ENCODE data around the gene OLFML2A. TPM values are rescaled to one million over a fixed set of nuclear protein-coding genes. Genes with fewer than 3 reads are reported as not detected.

OLFML2A gene
- total RNA-seq, 1 donor from 2014 or later, result 469 TPM

DNA sequence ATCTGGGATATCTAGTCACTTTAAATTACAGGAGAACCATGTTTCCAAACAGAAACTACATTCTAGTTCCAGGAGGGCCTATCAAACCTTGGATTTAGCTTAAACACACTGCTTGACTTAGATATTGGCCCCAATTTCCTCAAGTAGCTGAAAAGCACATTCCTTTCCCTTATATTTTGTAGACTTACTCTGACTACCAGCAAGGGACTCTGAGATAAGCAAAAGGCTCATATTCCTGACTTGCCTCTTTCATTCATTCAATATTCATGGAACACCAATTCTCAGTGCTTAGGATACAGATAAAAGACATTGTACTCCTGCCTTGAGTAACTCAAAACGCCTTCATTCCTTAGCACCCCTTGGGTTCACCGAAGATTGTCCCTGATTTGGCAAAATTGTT, 17.6 kb upstream of the OLFML2A start:
- no peaks in the 10 kb centered on the region for H3K9me3 Mint-ChIP-seq (ENCODE audit: low read depth)
- peaks cover 5% of the 10 kb centered on the region for H3K4me1 Mint-ChIP-seq (ENCODE audit: low read depth)
- no peak overlapping the region for H3K4me3 Mint-ChIP-seq (ENCODE audit: unreplicated experiment)
- H3K27ac Mint-ChIP-seq (ENCODE audit: unreplicated experiment), result no peak overlapping the region
- peaks cover 41% of the 10 kb centered on the region for H3K27me3 Mint-ChIP-seq (ENCODE audit: low read depth)
- DNase-seq (ENCODE audit: low spot score), result no peak
- TF ChIP-seq, protein P1, sequence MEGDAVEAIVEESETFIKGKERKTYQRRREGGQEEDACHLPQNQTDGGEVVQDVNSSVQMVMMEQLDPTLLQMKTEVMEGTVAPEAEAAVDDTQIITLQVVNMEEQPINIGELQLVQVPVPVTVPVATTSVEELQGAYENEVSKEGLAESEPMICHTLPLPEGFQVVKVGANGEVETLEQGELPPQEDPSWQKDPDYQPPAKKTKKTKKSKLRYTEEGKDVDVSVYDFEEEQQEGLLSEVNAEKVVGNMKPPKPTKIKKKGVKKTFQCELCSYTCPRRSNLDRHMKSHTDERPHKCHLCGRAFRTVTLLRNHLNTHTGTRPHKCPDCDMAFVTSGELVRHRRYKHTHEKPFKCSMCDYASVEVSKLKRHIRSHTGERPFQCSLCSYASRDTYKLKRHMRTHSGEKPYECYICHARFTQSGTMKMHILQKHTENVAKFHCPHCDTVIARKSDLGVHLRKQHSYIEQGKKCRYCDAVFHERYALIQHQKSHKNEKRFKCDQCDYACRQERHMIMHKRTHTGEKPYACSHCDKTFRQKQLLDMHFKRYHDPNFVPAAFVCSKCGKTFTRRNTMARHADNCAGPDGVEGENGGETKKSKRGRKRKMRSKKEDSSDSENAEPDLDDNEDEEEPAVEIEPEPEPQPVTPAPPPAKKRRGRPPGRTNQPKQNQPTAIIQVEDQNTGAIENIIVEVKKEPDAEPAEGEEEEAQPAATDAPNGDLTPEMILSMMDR (IDR thresholded peaks at IDR 0.05), result no peak
- no peaks in the 10 kb centered on the region for H3K36me3 Mint-ChIP-seq (ENCODE audit: low read depth)

DNA sequence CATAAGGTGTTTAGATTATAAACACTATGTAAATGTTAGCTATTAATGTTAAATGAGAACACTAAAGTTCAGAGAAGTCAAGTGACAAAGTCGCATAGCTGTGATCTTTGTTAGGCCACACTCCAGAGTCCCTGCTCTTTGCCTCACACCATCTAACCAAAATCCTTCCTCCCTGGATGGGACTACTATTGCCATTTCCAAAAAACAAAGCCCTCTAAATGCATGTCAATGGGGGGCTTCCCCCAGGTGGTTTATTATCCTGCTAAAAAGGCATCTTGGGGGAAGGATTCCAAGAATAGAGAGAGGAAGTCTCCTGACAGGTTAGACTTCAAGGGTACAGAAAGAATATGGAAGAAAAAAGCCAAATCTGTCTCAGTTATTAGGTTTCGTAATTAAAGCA, 16.2 kb upstream of the OLFML2A start:
- H3K4me1 Mint-ChIP-seq (ENCODE audit: low read depth), result peaks cover 3% of the 10 kb centered on the region

GRCh38 chr9:124761196-124761595, 15.7 kb upstream of the OLFML2A start:
- no peaks in the 10 kb centered on the region for H3K9me3 Mint-ChIP-seq (ENCODE audit: low read depth)
- H3K4me3 Mint-ChIP-seq (ENCODE audit: unreplicated experiment), result no peak overlapping the region
- no peak for DNase-seq (ENCODE audit: low spot score)
- H3K27ac Mint-ChIP-seq (ENCODE audit: unreplicated experiment), result no peak overlapping the region
- no peaks in the 10 kb centered on the region for H3K36me3 Mint-ChIP-seq (ENCODE audit: low read depth)
- H3K4me1 Mint-ChIP-seq (ENCODE audit: low read depth), result peaks cover 3% of the 10 kb centered on the region
- TF ChIP-seq, protein P1 (IDR thresholded peaks at IDR 0.05), result no peak
- H3K27me3 Mint-ChIP-seq (ENCODE audit: low read depth), result peaks cover 27% of the 10 kb centered on the region

More for the DNA sequence above, 16.2 kb upstream of the OLFML2A start:
- DNase-seq (ENCODE audit: low spot score), result no peak
- Mint-ChIP-seq H3K36me3 (ENCODE audit: low read depth) (no peaks in the 10 kb centered on the region), H3K27ac (ENCODE audit: unreplicated experiment) (no peak overlapping the region), H3K4me3 (ENCODE audit: unreplicated experiment) (no peak overlapping the region), H3K9me3 (ENCODE audit: low read depth) (no peaks in the 10 kb centered on the region), H3K27me3 (ENCODE audit: low read depth) (peaks cover 31% of the 10 kb centered on the region)
- TF ChIP-seq, protein P1 (IDR thresholded peaks at IDR 0.05), result no peak

GRCh38 chr9:124761710-124762109, 15.2 kb upstream of the OLFML2A start:
- H3K36me3 Mint-ChIP-seq (ENCODE audit: low read depth), result peaks cover 2% of the 10 kb centered on the region
- H3K27ac Mint-ChIP-seq (ENCODE audit: unreplicated experiment), result no peak overlapping the region
- no peak for DNase-seq (ENCODE audit: low spot score)
- no peak overlapping the region for H3K4me3 Mint-ChIP-seq (ENCODE audit: unreplicated experiment)
- H3K27me3 Mint-ChIP-seq (ENCODE audit: low read depth), result peaks cover 27% of the 10 kb centered on the region
- TF ChIP-seq, protein P1 (IDR thresholded peaks at IDR 0.05), result no peak
- H3K9me3 Mint-ChIP-seq (ENCODE audit: low read depth), result no peaks in the 10 kb centered on the region
- H3K4me1 Mint-ChIP-seq (ENCODE audit: low read depth), result peaks cover 3% of the 10 kb centered on the region

- Mint-ChIP-seq H3K27ac (ENCODE audit: unreplicated experiment) (no peak overlapping the region), H3K4me3 (ENCODE audit: unreplicated experiment) (no peak overlapping the region), H3K4me1 (ENCODE audit: low read depth) (peaks cover 3% of the 10 kb centered on the region), H3K27me3 (ENCODE audit: low read depth) (peaks cover 31% of the 10 kb centered on the region), H3K9me3 (ENCODE audit: low read depth) (no peaks in the 10 kb centered on the region), H3K36me3 (ENCODE audit: low read depth) (peaks cover 3% of the 10 kb centered on the region)
- TF ChIP-seq, protein P1 (IDR thresholded peaks at IDR 0.05), result no peak
- no peak for DNase-seq (ENCODE audit: low spot score)
These were observed 14.3 kb upstream of the OLFML2A start for GRCh38 chr9:124762633-124763032.

Data from chondrocyte (in vitro differentiated cells).